Measurements from ENCODE around the gene EVC2.

EVC2 gene

GRCh38 chr4:5751666-5752375 lies 43.5 kb upstream of the EVC2 start:
- TF ChIP-seq CTCF (IDR thresholded peaks at IDR 0.05; ENCODE audit: control extremely low read depth, extremely low read depth, low read depth, missing control alignments): no peak
- no peak for DNase-seq (ENCODE audit: extremely low spot score)
- ChIA-PET CTCF (no interaction called here), POLR2A (no interaction called here)

GRCh38 chr4:5750946-5751665 lies 42.7 kb upstream of the EVC2 start:
- ChIA-PET CTCF (no interaction called here), POLR2A (no interaction called here)
- DNase-seq (ENCODE audit: extremely low spot score): no peak
- TF ChIP-seq CTCF (IDR thresholded peaks at IDR 0.05; ENCODE audit: control extremely low read depth, extremely low read depth, low read depth, missing control alignments): no peak

- POLR2A ChIA-PET: no interaction called here
- no peak for DNase-seq (ENCODE audit: extremely low spot score)
- CTCF ChIA-PET: no interaction called here
- TF ChIP-seq CTCF (IDR thresholded peaks at IDR 0.05; ENCODE audit: control extremely low read depth, extremely low read depth, low read depth, missing control alignments): no peak
These were observed 41.9 kb upstream of the EVC2 start for GRCh38 chr4:5750052-5750945.

GRCh38 chr4:5749568-5749967 lies 41.2 kb upstream of the EVC2 start:
- DNase-seq (ENCODE audit: extremely low spot score): no peak
- CTCF ChIA-PET: no interaction called here
- POLR2A ChIA-PET: no interaction called here
- no peak for TF ChIP-seq CTCF (IDR thresholded peaks at IDR 0.05; ENCODE audit: control extremely low read depth, extremely low read depth, low read depth, missing control alignments)

GRCh38 chr4:5747738-5748375 lies 39.5 kb upstream of the EVC2 start:
- ChIA-PET CTCF (no interaction called here), POLR2A (no interaction called here)
- TF ChIP-seq CTCF (IDR thresholded peaks at IDR 0.05; ENCODE audit: control extremely low read depth, extremely low read depth, low read depth, missing control alignments): no peak
- no peak for DNase-seq (ENCODE audit: extremely low spot score)

Data from GM10248 (cell line).